ENCODE measurements around the gene ACAD10.

The ACAD10 gene

DNA sequence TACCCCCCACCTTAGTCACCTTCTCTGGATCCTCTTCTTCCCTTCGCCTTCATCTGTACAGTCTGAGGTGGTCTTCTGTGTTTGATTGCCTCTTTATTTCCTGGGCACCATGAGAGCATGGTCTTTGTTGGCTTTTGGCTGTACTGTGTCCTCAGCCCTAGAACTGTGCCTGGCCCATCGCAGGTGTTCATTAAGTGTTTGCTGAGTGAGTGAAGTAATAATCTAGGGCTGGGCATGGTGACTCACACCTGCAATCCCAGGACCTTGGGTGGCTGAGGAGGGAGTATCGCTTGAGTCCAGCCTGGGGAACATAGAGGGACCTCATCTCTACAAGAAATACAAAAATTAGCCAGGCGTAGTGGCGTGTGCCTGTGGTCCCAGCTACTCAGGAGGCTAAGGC, 94.8 kb downstream of the ACAD10 start:
- TF ChIP-seq EZH2 (IDR thresholded peaks at IDR 0.05), result no peak
- H3K4me3 ChIP-seq, result no peak overlapping the region
- H3K9ac ChIP-seq (ENCODE audit: insufficient read length), result no peak overlapping the region
- H3K27ac ChIP-seq, result no peak overlapping the region
- no peak for DNase-seq (ENCODE audit: low read depth, low spot score)
- no peaks in the 10 kb centered on the region for H3K9me3 ChIP-seq (ENCODE audit: low read depth, low read length)
- peaks cover 26% of the 10 kb centered on the region; the same call in 1 of the 2 replicates for H3K36me3 ChIP-seq (ENCODE audit: insufficient read depth, low read length)

DNA sequence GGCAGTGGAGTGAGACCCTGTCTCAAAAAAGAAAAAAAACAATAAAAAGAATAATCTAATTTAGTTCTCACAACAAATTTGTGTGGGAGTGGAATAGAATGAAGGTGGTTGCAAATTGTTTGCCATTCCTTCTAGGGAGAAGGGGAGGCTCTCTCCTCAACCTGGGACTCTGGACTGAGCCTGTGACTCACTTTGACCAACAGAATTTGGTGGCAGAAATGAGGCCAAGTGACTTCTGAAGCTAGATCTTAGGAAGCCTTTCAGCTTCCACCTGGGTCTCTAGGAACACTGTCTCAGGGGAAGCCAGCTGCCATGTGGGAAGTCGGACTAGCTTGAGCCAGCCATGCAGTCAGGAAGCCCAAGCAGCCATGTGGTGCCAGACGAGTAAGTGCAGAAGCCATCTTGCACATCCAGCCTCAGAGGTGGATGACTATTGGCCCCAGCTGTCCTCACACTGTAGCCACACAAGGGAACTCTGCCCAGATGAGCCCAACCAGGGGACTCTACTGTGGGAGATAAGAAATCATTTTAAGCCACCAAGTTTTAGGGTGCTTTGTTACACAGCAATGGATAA, 95.3 kb downstream of the ACAD10 start:
- DNase-seq (ENCODE audit: low read depth, low spot score), result no peak
- TF ChIP-seq EZH2 (IDR thresholded peaks at IDR 0.05) (no peak), POLR2AphosphoS5 (IDR thresholded peaks at IDR 0.05; ENCODE audit: borderline replicate concordance, low read depth, low read length) (no peak), FOXP2 (optimal IDR thresholded peaks at IDR 0.05; ENCODE audit: control extremely low read depth, extremely low read length, insufficient read depth) (no peak)
- Histone ChIP-seq H3K36me3 (ENCODE audit: insufficient read depth, low read length) (peaks cover 26% of the 10 kb centered on the region; the same call in 1 of the 2 replicates), H3K4me3 (no peak overlapping the region), H3K9ac (ENCODE audit: insufficient read length) (no peak overlapping the region), H3K9me3 (ENCODE audit: low read depth, low read length) (no peaks in the 10 kb centered on the region), H3K27ac (no peak overlapping the region)

DNA sequence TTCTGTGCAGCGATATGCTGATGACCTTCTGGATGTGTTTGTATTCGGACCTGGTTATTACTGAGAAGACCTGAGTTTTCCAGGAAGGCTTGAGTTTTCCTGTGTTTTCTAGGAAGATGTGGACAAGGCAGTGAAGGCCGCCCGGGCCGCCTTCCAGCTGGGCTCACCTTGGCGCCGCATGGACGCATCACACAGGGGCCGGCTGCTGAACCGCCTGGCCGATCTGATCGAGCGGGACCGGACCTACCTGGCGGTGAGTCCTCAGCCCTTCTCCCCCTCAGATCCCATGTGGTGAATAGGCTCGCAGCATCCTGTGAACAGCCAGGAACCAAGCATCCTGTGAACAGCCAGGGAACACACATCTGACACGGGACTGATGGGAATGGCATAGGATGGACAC, 97.2 kb downstream of the ACAD10 start:
- no peak for DNase-seq (ENCODE audit: low read depth, low spot score)
- H3K9me3 ChIP-seq (ENCODE audit: low read depth, low read length), result no peaks in the 10 kb centered on the region
- TF ChIP-seq POLR2AphosphoS5 (IDR thresholded peaks at IDR 0.05; ENCODE audit: borderline replicate concordance, low read depth, low read length) (no peak), EZH2 (IDR thresholded peaks at IDR 0.05) (no peak), FOXP2 (optimal IDR thresholded peaks at IDR 0.05; ENCODE audit: control extremely low read depth, extremely low read length, insufficient read depth) (no peak)
- peaks cover 26% of the 10 kb centered on the region; the same call in 1 of the 2 replicates for H3K36me3 ChIP-seq (ENCODE audit: insufficient read depth, low read length)
- H3K4me3 ChIP-seq, result no peak overlapping the region
- no peak overlapping the region for H3K9ac ChIP-seq (ENCODE audit: insufficient read length)
- H3K27ac ChIP-seq, result no peak overlapping the region

DNA sequence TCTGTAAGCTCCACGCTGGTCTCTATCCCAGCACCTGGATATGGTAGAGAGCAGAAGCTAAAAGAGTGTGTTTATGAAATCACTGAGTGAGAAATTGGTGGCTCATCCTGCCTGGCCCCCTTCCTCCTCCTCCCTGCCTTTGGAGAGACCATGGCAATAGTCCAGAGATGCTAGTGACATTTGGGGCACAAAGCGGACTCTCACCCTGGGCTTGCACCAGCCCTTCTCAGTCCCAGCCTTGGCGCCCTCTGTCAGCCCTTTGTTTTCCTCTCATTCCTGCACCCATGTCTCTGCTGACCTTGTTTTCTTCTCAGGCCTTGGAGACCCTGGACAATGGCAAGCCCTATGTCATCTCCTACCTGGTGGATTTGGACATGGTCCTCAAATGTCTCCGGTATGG, 99.1 kb downstream of the ACAD10 start:
- no peak overlapping the region for H3K27ac ChIP-seq
- H3K9ac ChIP-seq (ENCODE audit: insufficient read length), result no peak overlapping the region
- peaks cover 30% of the 10 kb centered on the region; the same call in 1 of the 2 replicates for H3K36me3 ChIP-seq (ENCODE audit: insufficient read depth, low read length)
- H3K9me3 ChIP-seq (ENCODE audit: low read depth, low read length), result no peaks in the 10 kb centered on the region
- TF ChIP-seq EZH2 (IDR thresholded peaks at IDR 0.05) (no peak), POLR2AphosphoS5 (IDR thresholded peaks at IDR 0.05; ENCODE audit: borderline replicate concordance, low read depth, low read length) (no peak), FOXP2 (optimal IDR thresholded peaks at IDR 0.05; ENCODE audit: control extremely low read depth, extremely low read length, insufficient read depth) (no peak)
- no peak overlapping the region for H3K4me3 ChIP-seq
- DNase-seq (ENCODE audit: low read depth, low spot score), result no peak

DNA sequence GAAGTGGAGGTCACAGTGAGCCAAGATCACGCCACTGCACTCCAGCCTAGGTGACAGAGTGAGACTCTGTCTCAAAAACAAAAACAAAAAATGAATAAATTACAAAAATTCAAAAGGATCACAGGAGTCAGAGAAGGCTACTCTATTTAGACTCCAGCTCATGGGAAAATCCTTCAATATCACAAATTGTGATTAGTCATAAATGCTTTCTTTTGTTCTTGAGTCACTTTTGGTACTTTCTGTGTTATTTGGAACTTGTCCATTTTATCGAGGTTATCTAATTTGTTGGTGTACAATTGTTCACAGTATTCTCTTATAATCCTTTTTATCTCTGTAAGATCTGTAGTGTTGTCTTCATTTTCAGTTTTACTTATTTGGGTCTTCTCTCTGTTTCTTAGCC, 99.8 kb downstream of the ACAD10 start:
- no peak for DNase-seq (ENCODE audit: low read depth, low spot score)
- Histone ChIP-seq H3K9ac (ENCODE audit: insufficient read length) (no peak overlapping the region), H3K36me3 (ENCODE audit: insufficient read depth, low read length) (peaks cover 31% of the 10 kb centered on the region; the same call in 1 of the 2 replicates), H3K27ac (no peak overlapping the region), H3K4me3 (no peak overlapping the region), H3K9me3 (ENCODE audit: low read depth, low read length) (no peaks in the 10 kb centered on the region)
- no peak for TF ChIP-seq POLR2AphosphoS5 (IDR thresholded peaks at IDR 0.05; ENCODE audit: borderline replicate concordance, low read depth, low read length)

DNA sequence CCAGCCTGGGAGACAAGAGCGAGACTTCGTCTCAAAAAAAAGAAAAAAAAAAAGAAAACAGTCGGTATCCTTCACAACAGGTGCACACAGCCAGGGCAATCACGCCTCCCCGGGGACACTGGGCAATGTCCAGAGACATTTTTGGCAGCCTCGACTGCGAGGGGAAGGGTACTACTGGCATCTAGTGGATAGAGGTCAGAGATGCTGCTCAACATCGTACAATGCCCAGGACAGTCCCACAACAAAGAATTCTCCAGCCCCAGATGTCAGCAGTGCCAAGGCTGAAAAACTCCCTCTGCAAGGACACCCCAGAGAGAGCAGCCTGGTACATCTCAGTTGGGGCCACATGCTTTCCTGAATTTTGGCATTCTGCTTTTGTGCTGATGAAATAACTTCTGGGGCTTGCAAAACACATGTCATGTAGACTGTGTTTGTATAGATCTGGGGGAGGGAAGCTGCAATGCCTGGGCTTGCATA, 102.4 kb downstream of the ACAD10 start:
- peak overlapping the region; percentile 65 for H3K9ac ChIP-seq (ENCODE audit: insufficient read length)
- H3K4me3 ChIP-seq, result no peak overlapping the region
- H3K27ac ChIP-seq, result peak overlapping the region; percentile 82
- no peaks in the 10 kb centered on the region for H3K9me3 ChIP-seq (ENCODE audit: low read depth, low read length)
- TF ChIP-seq FOXP2 (optimal IDR thresholded peaks at IDR 0.05; ENCODE audit: control extremely low read depth, extremely low read length, insufficient read depth) (no peak), EZH2 (IDR thresholded peaks at IDR 0.05) (no peak), POLR2AphosphoS5 (IDR thresholded peaks at IDR 0.05; ENCODE audit: borderline replicate concordance, low read depth, low read length) (no peak)
- DNase-seq (ENCODE audit: low read depth, low spot score), result peak; percentile 52
- peaks cover 38% of the 10 kb centered on the region; the same call in 1 of the 2 replicates for H3K36me3 ChIP-seq (ENCODE audit: insufficient read depth, low read length)

DNA sequence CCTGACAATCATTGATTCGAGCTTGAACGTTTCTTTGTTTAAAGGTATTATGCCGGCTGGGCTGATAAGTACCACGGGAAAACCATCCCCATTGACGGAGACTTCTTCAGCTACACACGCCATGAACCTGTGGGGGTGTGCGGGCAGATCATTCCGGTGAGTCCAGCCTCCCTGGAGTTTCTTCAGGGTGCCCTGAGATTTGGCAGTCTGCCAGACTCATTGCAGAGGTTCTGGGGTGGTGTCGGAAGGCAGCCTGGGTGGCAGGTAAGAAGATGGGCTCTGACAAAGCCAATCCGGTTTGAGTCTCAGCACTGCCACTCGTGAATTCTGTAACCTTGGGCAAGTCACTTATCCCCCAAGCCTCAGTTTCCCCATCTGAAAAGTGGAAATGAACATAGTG, 103.9 kb downstream of the ACAD10 start:
- TF ChIP-seq POLR2AphosphoS5 (IDR thresholded peaks at IDR 0.05; ENCODE audit: borderline replicate concordance, low read depth, low read length), result no peak
- no peak for TF ChIP-seq EZH2 (IDR thresholded peaks at IDR 0.05)
- TF ChIP-seq FOXP2 (optimal IDR thresholded peaks at IDR 0.05; ENCODE audit: control extremely low read depth, extremely low read length, insufficient read depth), result no peak
- peaks cover 35% of the 10 kb centered on the region; the same call in 1 of the 2 replicates for H3K36me3 ChIP-seq (ENCODE audit: insufficient read depth, low read length)
- no peak for DNase-seq (ENCODE audit: low read depth, low spot score)
- no peaks in the 10 kb centered on the region for H3K9me3 ChIP-seq (ENCODE audit: low read depth, low read length)
- H3K27ac ChIP-seq, result peak overlapping the region; percentile 25; the same call in 1 of the 2 replicates
- no peak overlapping the region for H3K9ac ChIP-seq (ENCODE audit: insufficient read length)
- H3K4me3 ChIP-seq, result no peak overlapping the region

DNA sequence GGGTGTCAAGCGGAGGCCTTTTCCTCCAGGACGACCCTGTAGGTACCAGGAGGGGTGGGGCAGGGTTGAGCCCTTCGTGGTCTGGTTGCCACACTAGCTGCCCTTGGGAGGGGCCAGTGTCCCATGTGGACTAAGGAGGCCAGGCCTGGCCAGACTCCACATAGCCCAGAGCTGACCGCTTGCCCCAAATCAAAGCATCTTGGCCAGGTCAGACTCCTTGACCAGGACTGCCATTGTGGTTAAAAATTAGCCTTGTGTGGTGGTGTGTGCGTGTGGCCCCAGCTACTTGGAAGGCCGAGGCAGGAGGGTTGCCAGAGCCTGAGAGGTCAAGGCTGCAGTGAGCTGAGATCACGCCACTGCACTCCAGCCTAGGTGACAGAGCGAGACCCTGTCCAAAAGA, 105.7 kb downstream of the ACAD10 start:
- Histone ChIP-seq H3K9ac (ENCODE audit: insufficient read length) (no peak overlapping the region), H3K27ac (no peak overlapping the region), H3K36me3 (ENCODE audit: insufficient read depth, low read length) (peaks cover 28% of the 10 kb centered on the region; the same call in 1 of the 2 replicates), H3K9me3 (ENCODE audit: low read depth, low read length) (no peaks in the 10 kb centered on the region), H3K4me3 (no peak overlapping the region)
- TF ChIP-seq EZH2 (IDR thresholded peaks at IDR 0.05) (no peak), FOXP2 (optimal IDR thresholded peaks at IDR 0.05; ENCODE audit: control extremely low read depth, extremely low read length, insufficient read depth) (no peak), POLR2AphosphoS5 (IDR thresholded peaks at IDR 0.05; ENCODE audit: borderline replicate concordance, low read depth, low read length) (no peak)
- DNase-seq (ENCODE audit: low read depth, low spot score), result no peak

All from SK-N-MC (cell line).